Effector memory CD8-positive, alpha-beta T cell (primary cell): ENCODE results near the gene UBE2D2.
A peak's percentile ranks its signal among the peaks of the same experiment; 100 is the strongest.
"Not testable (repeated sequence)": the region's sequence is repeated elsewhere in the genome, so short reads cannot be mapped to it uniquely, and the experiment has no call there.

Source experiments
- ATAC-seq: fragments of 150-1000 bp; cut with Tn5 transposase; replicated peaks from 2 replicates; pipeline ENCODE4 v1.10.0; 2021; ENCODE audit warnings: mild to moderate bottlenecking, moderate library complexity
- DNase-seq, 3 experiments: peaks; one replicate each; pipeline ENCODE4 v3.0.0; 2021
- H3K27ac Mint-ChIP-seq, 2 donors: one replicate each; pipeline ENCODE4 v1.8.0; 2022; ENCODE audit warnings: mild to moderate bottlenecking in 2 of 2, mixed read lengths in 2 of 2, moderate library complexity in 2 of 2
- H3K27me3 Mint-ChIP-seq, 2 donors: one replicate each; pipeline ENCODE4 v1.8.0; 2022; ENCODE audit warnings: mixed read lengths in 2 of 2
- H3K36me3 Mint-ChIP-seq: one replicate; pipeline ENCODE4 v1.8.0; 2022; ENCODE audit warnings: mild to moderate bottlenecking, moderate library complexity, mixed read lengths; ENCODE audit not compliant: insufficient read depth
- H3K4me1 Mint-ChIP-seq, 2 donors: one replicate each; pipeline ENCODE4 v1.8.0; 2022; ENCODE audit warnings: low read depth in 2 of 2, mixed read lengths in 2 of 2
- H3K4me3 Mint-ChIP-seq, 2 donors: one replicate each; pipeline ENCODE4 v1.8.0; 2022; ENCODE audit warnings: mild to moderate bottlenecking in 2 of 2, mixed read lengths in 2 of 2, moderate library complexity in 2 of 2
- H3K9me3 Mint-ChIP-seq, 2 donors: one replicate each; pipeline ENCODE4 v1.8.0; 2022; ENCODE audit warnings: mixed read lengths in 2 of 2

The UBE2D2 gene

DNA sequence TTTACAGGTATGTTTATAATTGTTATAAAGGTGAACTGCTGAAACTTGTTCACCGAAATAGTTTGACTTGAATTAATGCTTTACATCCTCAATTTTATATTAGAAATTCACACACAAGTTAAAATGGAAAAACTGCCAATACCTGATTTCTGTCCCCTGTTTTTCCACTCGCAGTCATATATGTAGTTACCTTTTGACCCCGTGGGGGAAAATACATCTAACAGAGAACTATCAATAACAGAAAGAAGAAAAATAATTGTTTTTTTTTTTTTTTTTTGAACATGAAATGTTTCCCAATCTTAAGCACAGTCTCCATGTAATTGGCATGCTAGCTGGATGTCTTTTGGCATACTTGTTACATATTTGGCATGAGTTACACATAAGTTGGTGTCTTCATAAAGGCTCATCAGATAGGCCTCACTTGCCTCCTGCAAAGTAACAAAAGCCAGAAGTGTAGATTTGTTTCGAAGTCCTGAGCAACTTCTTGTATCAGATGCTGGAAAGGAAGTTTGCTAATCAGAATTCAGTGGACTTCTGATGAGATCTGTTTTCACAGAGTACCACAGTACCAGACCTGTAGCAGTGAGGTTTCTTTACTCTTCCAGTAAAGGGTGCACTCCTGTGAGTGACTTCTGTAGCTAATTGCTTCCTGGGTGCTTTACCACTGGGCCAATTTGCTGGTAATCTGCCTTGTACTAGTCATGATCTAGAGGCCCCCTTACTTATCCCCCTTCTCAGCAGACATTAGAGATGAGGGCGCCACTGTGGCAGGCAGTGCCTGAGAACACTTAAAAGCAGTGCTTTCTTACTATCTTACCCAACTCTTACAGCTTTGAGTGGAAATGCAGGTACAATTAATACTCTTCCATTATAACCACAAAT, 50.8 kb downstream of the UBE2D2 start:
- no peaks in the 10 kb centered on the region for H3K9me3 Mint-ChIP-seq
- peak overlapping the region; percentile 69 to 85 for H3K27ac Mint-ChIP-seq
- peak; percentile 26 for ATAC-seq
- H3K27me3 Mint-ChIP-seq, result no peaks in the 10 kb centered on the region
- peaks cover 4 to 25% of the 10 kb centered on the region in 2 donors for H3K4me1 Mint-ChIP-seq
- peaks cover 45% of the 10 kb centered on the region for H3K36me3 Mint-ChIP-seq
- no peak for DNase-seq
- H3K4me3 Mint-ChIP-seq, result no peak overlapping the region

- H3K4me3 Mint-ChIP-seq, result no peak overlapping the region
- peak overlapping the region; percentile 68 to 81 for H3K27ac Mint-ChIP-seq
- peaks cover 95% of the 10 kb centered on the region for H3K36me3 Mint-ChIP-seq
- H3K27me3 Mint-ChIP-seq, result no peaks in the 10 kb centered on the region
- DNase-seq, result no peak
- no peaks in the 10 kb centered on the region for H3K4me1 Mint-ChIP-seq
- ATAC-seq, result no peak
- no peaks in the 10 kb centered on the region for H3K9me3 Mint-ChIP-seq
Measured at GRCh38 chr5:139619861-139620260, 58.7 kb downstream of the UBE2D2 start.

- not testable (repeated sequence) for H3K4me1 Mint-ChIP-seq, H3K9me3 Mint-ChIP-seq, ATAC-seq, DNase-seq, H3K27me3 Mint-ChIP-seq, H3K4me3 Mint-ChIP-seq
- H3K36me3 Mint-ChIP-seq, result peaks cover 67% of the 10 kb centered on the region
- H3K27ac Mint-ChIP-seq, result peak overlapping the region in 1 of 2 donors; percentile 41
Measured at GRCh38 chr5:139625398-139625797, 64.3 kb downstream of the UBE2D2 start.

DNA sequence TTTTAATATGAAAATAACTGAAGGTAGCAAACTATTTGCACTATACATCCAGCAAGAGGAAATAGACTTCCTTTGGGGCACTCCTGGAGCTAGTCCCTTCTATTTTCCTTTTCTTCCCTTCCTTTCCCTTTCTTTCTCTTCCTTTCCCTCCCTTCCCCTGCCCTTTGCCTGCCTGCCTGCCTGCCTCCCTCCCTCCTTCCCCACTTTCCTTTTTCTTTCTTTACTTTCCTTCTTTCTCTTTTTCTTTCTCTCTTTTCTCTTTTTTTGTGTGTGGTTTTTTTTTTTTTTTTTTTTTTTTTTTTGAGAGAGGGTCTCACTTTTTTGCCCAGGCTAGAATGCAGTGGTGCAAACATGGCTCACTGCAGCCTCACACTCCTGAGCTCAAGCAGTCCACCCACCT, 69.7 kb downstream of the UBE2D2 start:
- no peak for DNase-seq
- H3K27ac Mint-ChIP-seq, result peak overlapping the region; percentile 39 to 58
- ATAC-seq, result no peak
- H3K4me1 Mint-ChIP-seq, result peaks cover 17 to 22% of the 10 kb centered on the region in 2 donors
- H3K27me3 Mint-ChIP-seq, result no peaks in the 10 kb centered on the region
- H3K9me3 Mint-ChIP-seq, result no peaks in the 10 kb centered on the region
- peaks cover 31% of the 10 kb centered on the region for H3K36me3 Mint-ChIP-seq
- H3K4me3 Mint-ChIP-seq, result no peak overlapping the region

GRCh38 chr5:139631520-139632165, 70.5 kb downstream of the UBE2D2 start:
- H3K27me3 Mint-ChIP-seq, result no peaks in the 10 kb centered on the region

GRCh38 chr5:139633295-139634027, 72.3 kb downstream of the UBE2D2 start:
- DNase-seq (peak; percentile 61 to 62 (median 62)), ATAC-seq (peak; percentile 15)
- Mint-ChIP-seq H3K4me3 (no peak overlapping the region), H3K27me3 (no peaks in the 10 kb centered on the region), H3K4me1 (peaks cover 34 to 35% of the 10 kb centered on the region in 2 donors), H3K36me3 (peaks cover 24% of the 10 kb centered on the region), H3K27ac (peak overlapping the region in 1 of 2 donors; percentile 4), H3K9me3 (no peaks in the 10 kb centered on the region)

More at GRCh38 chr5:139631520-139632165, 70.5 kb downstream of the UBE2D2 start:
- H3K36me3 Mint-ChIP-seq, result peaks cover 26% of the 10 kb centered on the region
- DNase-seq, result no peak
- H3K9me3 Mint-ChIP-seq, result no peaks in the 10 kb centered on the region
- H3K4me3 Mint-ChIP-seq, result no peak overlapping the region
- peak overlapping the region in 1 of 2 donors; percentile 58 for H3K27ac Mint-ChIP-seq
- H3K4me1 Mint-ChIP-seq, result peaks cover 25 to 29% of the 10 kb centered on the region in 2 donors
- ATAC-seq, result no peak

GRCh38 chr5:139634028-139634325, 72.8 kb downstream of the UBE2D2 start:
- Mint-ChIP-seq H3K9me3 (no peaks in the 10 kb centered on the region), H3K27ac (peak overlapping the region in 1 of 2 donors; percentile 4), H3K4me3 (no peak overlapping the region), H3K27me3 (no peaks in the 10 kb centered on the region), H3K36me3 (peaks cover 25% of the 10 kb centered on the region), H3K4me1 (peaks cover 35 to 36% of the 10 kb centered on the region in 2 donors)
- ATAC-seq, result no peak
- DNase-seq, result no peak

- ATAC-seq (no peak), DNase-seq (no peak)
- Mint-ChIP-seq H3K4me3 (peak overlapping the region; percentile 13 to 74), H3K27ac (peak overlapping the region; percentile 86 to 90), H3K36me3 (peaks cover 25% of the 10 kb centered on the region), H3K4me1 (peaks cover 35 to 38% of the 10 kb centered on the region in 2 donors), H3K27me3 (no peaks in the 10 kb centered on the region), H3K9me3 (no peaks in the 10 kb centered on the region)
Measured at GRCh38 chr5:139634541-139634940, 73.4 kb downstream of the UBE2D2 start.

GRCh38 chr5:139635191-139635590, 74.1 kb downstream of the UBE2D2 start:
- Mint-ChIP-seq H3K9me3 (no peaks in the 10 kb centered on the region), H3K4me3 (peak overlapping the region; percentile 68 to 74), H3K27ac (peak overlapping the region; percentile 86 to 90), H3K4me1 (peaks cover 35 to 41% of the 10 kb centered on the region in 2 donors), H3K27me3 (no peaks in the 10 kb centered on the region), H3K36me3 (peaks cover 25% of the 10 kb centered on the region)
- ATAC-seq (no peak), DNase-seq (no peak)

GRCh38 chr5:139635606-139636206, 74.6 kb downstream of the UBE2D2 start:
- DNase-seq, result no peak

GRCh38 chr5:139636207-139636792, 75.2 kb downstream of the UBE2D2 start:
- ATAC-seq (peak; percentile 75), DNase-seq (peak; percentile 73 to 74 (median 74))
- peak overlapping the region; percentile 68 to 74 for H3K4me3 Mint-ChIP-seq
- peak overlapping the region; percentile 86 to 90 for H3K27ac Mint-ChIP-seq
- H3K36me3 Mint-ChIP-seq, result peaks cover 22% of the 10 kb centered on the region
- H3K9me3 Mint-ChIP-seq, result no peaks in the 10 kb centered on the region
- H3K27me3 Mint-ChIP-seq, result no peaks in the 10 kb centered on the region
- H3K4me1 Mint-ChIP-seq, result peaks cover 35 to 41% of the 10 kb centered on the region in 2 donors

More at GRCh38 chr5:139635606-139636206, 74.6 kb downstream of the UBE2D2 start:
- Mint-ChIP-seq H3K36me3 (peaks cover 25% of the 10 kb centered on the region), H3K27ac (peak overlapping the region; percentile 86 to 90), H3K4me3 (peak overlapping the region; percentile 68 to 74), H3K4me1 (peaks cover 35 to 41% of the 10 kb centered on the region in 2 donors), H3K27me3 (no peaks in the 10 kb centered on the region), H3K9me3 (no peaks in the 10 kb centered on the region)
- no peak for ATAC-seq

GRCh38 chr5:139636975-139637408, 75.9 kb downstream of the UBE2D2 start:
- Mint-ChIP-seq H3K27me3 (no peaks in the 10 kb centered on the region), H3K4me3 (peak overlapping the region; percentile 68 to 74), H3K27ac (peak overlapping the region; percentile 86 to 90), H3K36me3 (peaks cover 21% of the 10 kb centered on the region), H3K9me3 (no peaks in the 10 kb centered on the region), H3K4me1 (peaks cover 40 to 41% of the 10 kb centered on the region in 2 donors)
- DNase-seq, result peak; percentile 41 to 47 (median 41)
- peak; percentile 54 for ATAC-seq
